Measurements from ENCODE around the gene ANKRD63.

Gene ANKRD63

DNA sequence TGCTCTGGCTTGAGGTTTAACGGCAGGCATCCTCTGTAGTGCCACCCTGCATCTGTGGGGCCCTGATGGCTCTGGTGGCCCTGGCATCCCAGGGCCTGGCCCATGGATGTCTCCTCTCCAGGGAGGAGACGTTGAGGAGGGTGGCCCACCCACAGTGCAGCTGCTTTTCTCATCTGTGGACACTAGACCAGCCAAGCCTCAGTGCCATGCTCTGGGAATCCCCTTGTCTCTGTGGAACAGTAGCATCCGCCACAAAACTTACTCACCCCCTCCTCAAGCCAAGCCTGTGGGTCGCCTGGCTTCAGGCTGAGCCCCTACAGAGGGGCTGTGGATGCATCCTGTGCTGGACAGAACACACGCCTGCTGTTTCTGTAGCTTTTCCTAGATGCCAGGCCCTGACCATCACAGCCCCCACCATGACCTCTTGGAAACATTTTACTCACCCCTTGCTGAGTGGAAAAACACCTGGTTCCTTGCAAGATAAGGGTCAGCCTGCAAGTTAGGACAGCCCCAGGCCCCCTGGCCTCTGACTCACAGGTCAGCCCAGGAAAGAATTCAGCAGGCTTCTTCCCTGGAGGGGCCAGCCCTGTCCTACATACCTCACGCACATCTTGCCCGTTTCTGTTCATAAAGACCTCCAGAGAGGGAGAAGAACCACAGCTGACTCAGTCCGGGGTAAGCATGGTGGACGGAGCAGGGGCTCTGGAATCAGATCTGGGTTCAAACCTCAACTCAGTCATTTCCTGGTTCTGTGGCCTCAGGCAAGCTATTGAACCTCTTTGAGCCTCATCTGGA, 25.0 kb downstream of the ANKRD63 start:
- no peak overlapping the region for H2AFZ ChIP-seq (ENCODE audit: insufficient read depth, low read length, poor library complexity)
- H3K14ac ChIP-seq (ENCODE audit: low read length) = peak overlapping the region; percentile 52
- H3K9me3 ChIP-seq (ENCODE audit: insufficient read depth, low read depth, low read length) = no peaks in the 10 kb centered on the region
- peak overlapping the region; percentile 74 for H3K18ac ChIP-seq (ENCODE audit: low read length)
- peaks cover 39 to 40% of the 10 kb centered on the region in 2 experiments for H3K4me1 ChIP-seq (ENCODE audit: control insufficient read depth in 1 of 2, insufficient read depth in 2 of 2, low read length in 2 of 2)
- H4K91ac ChIP-seq (ENCODE audit: low read depth, low read length) = peak overlapping the region; percentile 89
- no peak overlapping the region for H3K9ac ChIP-seq (ENCODE audit: low read length)
- H2BK120ac ChIP-seq (ENCODE audit: insufficient read depth, low read length, poor library complexity) = peak overlapping the region; percentile 50
- H4K12ac ChIP-seq (ENCODE audit: low read depth, low read length) = no peak overlapping the region
- H3K27ac ChIP-seq (ENCODE audit: low read depth, low read length) = peak overlapping the region; percentile 88
- peak overlapping the region; percentile 67 for H2AK5ac ChIP-seq (ENCODE audit: low read length)
- H3K4me3 ChIP-seq (ENCODE audit: low read depth, low read length) = no peak overlapping the region
- no CpG with 5 or more reads among the region's 9 CpGs for WGBS (ENCODE audit: extremely low coverage, insufficient coverage, insufficient read length)
- peak overlapping the region; percentile 66 for H4K8ac ChIP-seq (ENCODE audit: low read depth, low read length)
- H3K4ac ChIP-seq (ENCODE audit: low read depth, low read length) = no peak overlapping the region
- no peak overlapping the region for H3K23ac ChIP-seq (ENCODE audit: low read length)
- H2BK12ac ChIP-seq (ENCODE audit: low read length) = peak overlapping the region; percentile 75
- H3K79me1 ChIP-seq (ENCODE audit: low read length) = peaks cover 27% of the 10 kb centered on the region
- peak overlapping the region; percentile 73 for H2BK5ac ChIP-seq (ENCODE audit: low read depth, low read length, poor library complexity)
- peaks cover 5% of the 10 kb centered on the region for H3K79me2 ChIP-seq (ENCODE audit: control insufficient read depth, insufficient read depth, low read length, poor library complexity)
- no peaks in the 10 kb centered on the region for H3K27me3 ChIP-seq (ENCODE audit: insufficient read depth, low read length)
- H3K4me2 ChIP-seq (ENCODE audit: low read length) = peak overlapping the region; percentile 6
- no peaks in the 10 kb centered on the region for H3K36me3 ChIP-seq (ENCODE audit: control insufficient read depth in 1 of 2, insufficient read depth in 2 of 2, low read length in 2 of 2)
- DNase-seq = peak; percentile 96

DNA sequence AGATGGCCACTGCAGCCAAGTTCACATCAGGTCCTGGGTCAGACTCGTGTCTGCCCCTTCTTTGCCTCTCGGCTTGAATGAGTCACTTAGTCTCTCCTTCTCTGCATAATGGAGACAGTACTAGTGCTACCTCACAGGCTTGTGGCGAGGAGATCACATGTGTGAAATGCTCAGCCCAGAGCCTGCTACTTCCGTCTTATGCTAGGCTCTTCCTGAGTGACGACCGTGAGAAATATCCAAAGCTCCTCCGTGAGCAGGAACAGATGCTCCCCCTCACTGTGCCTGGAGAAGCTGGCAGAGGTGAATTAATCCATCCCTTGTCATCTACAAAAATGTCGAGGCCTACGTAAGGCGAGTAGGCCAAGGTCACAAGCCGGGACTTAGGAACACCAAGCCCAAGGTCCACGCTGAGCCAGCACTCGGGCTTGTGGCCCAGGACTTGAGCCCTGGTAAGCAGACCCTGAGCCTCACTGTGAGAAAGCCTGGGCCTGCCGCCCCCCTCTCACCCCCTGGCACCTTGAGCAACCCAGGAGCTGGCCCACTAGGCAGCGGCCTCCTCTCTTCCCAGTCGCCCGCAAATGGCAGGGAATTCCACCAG, 26.1 kb downstream of the ANKRD63 start:
- Histone ChIP-seq H3K36me3 (ENCODE audit: control insufficient read depth in 1 of 2, insufficient read depth in 2 of 2, low read length in 2 of 2) (no peaks in the 10 kb centered on the region), H2BK120ac (ENCODE audit: insufficient read depth, low read length, poor library complexity) (peak overlapping the region; percentile 81), H2BK12ac (ENCODE audit: low read length) (peak overlapping the region; percentile 63), H3K23ac (ENCODE audit: low read length) (no peak overlapping the region), H3K4me3 (ENCODE audit: low read depth, low read length) (no peak overlapping the region), H3K79me1 (ENCODE audit: low read length) (peaks cover 31% of the 10 kb centered on the region), H2BK5ac (ENCODE audit: low read depth, low read length, poor library complexity) (peak overlapping the region; percentile 44), H3K27me3 (ENCODE audit: insufficient read depth, low read length) (peaks cover 4% of the 10 kb centered on the region), H4K8ac (ENCODE audit: low read depth, low read length) (peak overlapping the region; percentile 59), H3K4me2 (ENCODE audit: low read length) (no peak overlapping the region), H4K91ac (ENCODE audit: low read depth, low read length) (peak overlapping the region; percentile 89), H3K4ac (ENCODE audit: low read depth, low read length) (peak overlapping the region; percentile 28), H3K79me2 (ENCODE audit: control insufficient read depth, insufficient read depth, low read length, poor library complexity) (peaks cover 9% of the 10 kb centered on the region), H3K4me1 (ENCODE audit: control insufficient read depth in 1 of 2, insufficient read depth in 2 of 2, low read length in 2 of 2) (peaks cover 48% of the 10 kb centered on the region in 2 experiments), H3K18ac (ENCODE audit: low read length) (peak overlapping the region; percentile 74), H3K27ac (ENCODE audit: low read depth, low read length) (peak overlapping the region; percentile 67), H4K12ac (ENCODE audit: low read depth, low read length) (no peak overlapping the region), H2AFZ (ENCODE audit: insufficient read depth, low read length, poor library complexity) (no peak overlapping the region), H2AK5ac (ENCODE audit: low read length) (peak overlapping the region; percentile 90), H3K14ac (ENCODE audit: low read length) (peak overlapping the region; percentile 52), H3K9me3 (ENCODE audit: insufficient read depth, low read depth, low read length) (no peaks in the 10 kb centered on the region), H3K9ac (ENCODE audit: low read length) (no peak overlapping the region)
- WGBS (ENCODE audit: extremely low coverage, insufficient coverage, insufficient read length) = no CpG with 5 or more reads among the region's 17 CpGs
- peak; percentile 74 to 83 for DNase-seq

GRCh38 chr15:40255033-40255432, 27.8 kb downstream of the ANKRD63 start:
- H2AK5ac ChIP-seq (ENCODE audit: low read length) = no peak overlapping the region
- H4K12ac ChIP-seq (ENCODE audit: low read depth, low read length) = no peak overlapping the region
- no peak overlapping the region for H3K4me2 ChIP-seq (ENCODE audit: low read length)
- no peaks in the 10 kb centered on the region for H3K9me3 ChIP-seq (ENCODE audit: insufficient read depth, low read depth, low read length)
- H3K79me1 ChIP-seq (ENCODE audit: low read length) = peaks cover 31% of the 10 kb centered on the region
- no peak overlapping the region for H3K9ac ChIP-seq (ENCODE audit: low read length)
- H2AFZ ChIP-seq (ENCODE audit: insufficient read depth, low read length, poor library complexity) = no peak overlapping the region
- no peak overlapping the region for H3K18ac ChIP-seq (ENCODE audit: low read length)
- H2BK120ac ChIP-seq (ENCODE audit: insufficient read depth, low read length, poor library complexity) = no peak overlapping the region
- H3K79me2 ChIP-seq (ENCODE audit: control insufficient read depth, insufficient read depth, low read length, poor library complexity) = peaks cover 9% of the 10 kb centered on the region
- no peak overlapping the region for H3K4ac ChIP-seq (ENCODE audit: low read depth, low read length)
- no peak overlapping the region for H2BK12ac ChIP-seq (ENCODE audit: low read length)
- H3K4me1 ChIP-seq (ENCODE audit: control insufficient read depth in 1 of 2, insufficient read depth in 2 of 2, low read length in 2 of 2) = peaks cover 48 to 49% of the 10 kb centered on the region in 2 experiments
- H3K27me3 ChIP-seq (ENCODE audit: insufficient read depth, low read length) = peaks cover 4% of the 10 kb centered on the region
- DNase-seq = no peak
- no peaks in the 10 kb centered on the region for H3K36me3 ChIP-seq (ENCODE audit: control insufficient read depth in 1 of 2, insufficient read depth in 2 of 2, low read length in 2 of 2)
- H3K23ac ChIP-seq (ENCODE audit: low read length) = no peak overlapping the region
- no peak overlapping the region for H3K14ac ChIP-seq (ENCODE audit: low read length)
- H4K8ac ChIP-seq (ENCODE audit: low read depth, low read length) = no peak overlapping the region
- peak overlapping the region; percentile 25 for H4K91ac ChIP-seq (ENCODE audit: low read depth, low read length)
- H2BK5ac ChIP-seq (ENCODE audit: low read depth, low read length, poor library complexity) = no peak overlapping the region
- H3K4me3 ChIP-seq (ENCODE audit: low read depth, low read length) = no peak overlapping the region
- WGBS (ENCODE audit: extremely low coverage, insufficient coverage, insufficient read length) = no CpG with 5 or more reads among the region's 4 CpGs
- no peak overlapping the region for H3K27ac ChIP-seq (ENCODE audit: low read depth, low read length)

DNA sequence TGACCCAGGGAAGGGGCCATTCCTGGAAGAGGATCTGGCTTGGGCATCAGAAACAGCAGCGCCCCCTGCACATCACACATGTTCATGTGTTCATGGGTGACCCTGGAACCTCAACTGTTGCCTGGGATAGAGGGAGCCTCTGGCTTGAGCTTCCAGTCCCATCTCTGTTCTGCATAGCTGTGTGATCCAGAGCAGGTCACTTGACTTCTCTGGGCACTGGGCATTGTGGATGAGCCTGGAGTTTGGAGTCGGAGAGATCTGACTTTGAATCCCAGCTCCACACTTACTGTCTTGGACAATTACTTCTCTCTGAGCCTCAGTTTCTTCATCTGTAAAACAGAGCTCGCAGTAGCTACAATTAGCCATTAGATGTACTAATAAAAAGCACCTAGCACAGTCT, 28.4 kb downstream of the ANKRD63 start:
- no peak overlapping the region for H3K23ac ChIP-seq (ENCODE audit: low read length)
- H3K79me1 ChIP-seq (ENCODE audit: low read length) = peaks cover 31% of the 10 kb centered on the region
- H3K36me3 ChIP-seq (ENCODE audit: control insufficient read depth in 1 of 2, insufficient read depth in 2 of 2, low read length in 2 of 2) = no peaks in the 10 kb centered on the region
- H3K4ac ChIP-seq (ENCODE audit: low read depth, low read length) = no peak overlapping the region
- H4K8ac ChIP-seq (ENCODE audit: low read depth, low read length) = no peak overlapping the region
- H2AK5ac ChIP-seq (ENCODE audit: low read length) = no peak overlapping the region
- H3K27ac ChIP-seq (ENCODE audit: low read depth, low read length) = no peak overlapping the region
- DNase-seq = no peak
- H2BK5ac ChIP-seq (ENCODE audit: low read depth, low read length, poor library complexity) = no peak overlapping the region
- H4K91ac ChIP-seq (ENCODE audit: low read depth, low read length) = no peak overlapping the region
- no peak overlapping the region for H2AFZ ChIP-seq (ENCODE audit: insufficient read depth, low read length, poor library complexity)
- H3K9me3 ChIP-seq (ENCODE audit: insufficient read depth, low read depth, low read length) = no peaks in the 10 kb centered on the region
- no peak overlapping the region for H4K12ac ChIP-seq (ENCODE audit: low read depth, low read length)
- H3K9ac ChIP-seq (ENCODE audit: low read length) = no peak overlapping the region
- no peak overlapping the region for H3K18ac ChIP-seq (ENCODE audit: low read length)
- no peak overlapping the region for H3K4me2 ChIP-seq (ENCODE audit: low read length)
- no peak overlapping the region for H2BK12ac ChIP-seq (ENCODE audit: low read length)
- H3K14ac ChIP-seq (ENCODE audit: low read length) = no peak overlapping the region
- H3K4me3 ChIP-seq (ENCODE audit: low read depth, low read length) = no peak overlapping the region
- no CpG with 5 or more reads among the region's 3 CpGs for WGBS (ENCODE audit: extremely low coverage, insufficient coverage, insufficient read length)
- H3K27me3 ChIP-seq (ENCODE audit: insufficient read depth, low read length) = peaks cover 4% of the 10 kb centered on the region
- no peak overlapping the region for H2BK120ac ChIP-seq (ENCODE audit: insufficient read depth, low read length, poor library complexity)
- peaks cover 9% of the 10 kb centered on the region for H3K79me2 ChIP-seq (ENCODE audit: control insufficient read depth, insufficient read depth, low read length, poor library complexity)
- H3K4me1 ChIP-seq (ENCODE audit: control insufficient read depth in 1 of 2, insufficient read depth in 2 of 2, low read length in 2 of 2) = peaks cover 50 to 53% of the 10 kb centered on the region in 2 experiments
